GM06990 (cell line): ENCODE data around the gene NOTCH1.

Experiments used
- DNase-seq: peaks from one replicate; pipeline ENCODE4 v3.0.0-alpha.2; 2011; ENCODE audit not compliant: insufficient read length; ENCODE audit errors: extremely low read depth
- H3K27me3 ChIP-seq: replicated peaks from 2 replicates; pipeline ENCODE4 v1.6.0; 2011; ENCODE audit warnings: low read length; ENCODE audit not compliant: control insufficient read depth, insufficient read depth
- H3K36me3 ChIP-seq: 2 replicates; pipeline ENCODE4 v1.5.1; 2011; ENCODE audit warnings: low read length; ENCODE audit not compliant: control insufficient read depth, insufficient read depth
- H3K4me3 ChIP-seq: replicated peaks from 2 replicates; pipeline ENCODE4 v1.5.1; 2011; ENCODE audit warnings: low read depth, mild to moderate bottlenecking, control low read depth, low read length
- TF ChIP-seq, protein P1 (sequence below): IDR thresholded peaks from 2 replicates; pipeline ENCODE4 v1.5.1; 2011; ENCODE audit warnings: low read length, control low read depth, mild to moderate bottlenecking, inconsistent platforms; ENCODE audit not compliant: insufficient read depth, poor library complexity, severe bottlenecking

NOTCH1 gene

GRCh38 chr9:136515276-136515675, 30.6 kb downstream of the NOTCH1 start:
- TF ChIP-seq, protein P1, sequence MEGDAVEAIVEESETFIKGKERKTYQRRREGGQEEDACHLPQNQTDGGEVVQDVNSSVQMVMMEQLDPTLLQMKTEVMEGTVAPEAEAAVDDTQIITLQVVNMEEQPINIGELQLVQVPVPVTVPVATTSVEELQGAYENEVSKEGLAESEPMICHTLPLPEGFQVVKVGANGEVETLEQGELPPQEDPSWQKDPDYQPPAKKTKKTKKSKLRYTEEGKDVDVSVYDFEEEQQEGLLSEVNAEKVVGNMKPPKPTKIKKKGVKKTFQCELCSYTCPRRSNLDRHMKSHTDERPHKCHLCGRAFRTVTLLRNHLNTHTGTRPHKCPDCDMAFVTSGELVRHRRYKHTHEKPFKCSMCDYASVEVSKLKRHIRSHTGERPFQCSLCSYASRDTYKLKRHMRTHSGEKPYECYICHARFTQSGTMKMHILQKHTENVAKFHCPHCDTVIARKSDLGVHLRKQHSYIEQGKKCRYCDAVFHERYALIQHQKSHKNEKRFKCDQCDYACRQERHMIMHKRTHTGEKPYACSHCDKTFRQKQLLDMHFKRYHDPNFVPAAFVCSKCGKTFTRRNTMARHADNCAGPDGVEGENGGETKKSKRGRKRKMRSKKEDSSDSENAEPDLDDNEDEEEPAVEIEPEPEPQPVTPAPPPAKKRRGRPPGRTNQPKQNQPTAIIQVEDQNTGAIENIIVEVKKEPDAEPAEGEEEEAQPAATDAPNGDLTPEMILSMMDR: no peak
- Histone ChIP-seq H3K27me3 (no peaks in the 10 kb centered on the region), H3K4me3 (no peak overlapping the region), H3K36me3 (peaks cover 56% of the 10 kb centered on the region)
- DNase-seq: no peak

- Histone ChIP-seq H3K4me3 (no peak overlapping the region), H3K36me3 (peaks cover 66% of the 10 kb centered on the region), H3K27me3 (no peaks in the 10 kb centered on the region)
- no peak for DNase-seq
- TF ChIP-seq, protein P1: no peak
Measured at GRCh38 chr9:136514022-136514714, 31.7 kb downstream of the NOTCH1 start.

DNA sequence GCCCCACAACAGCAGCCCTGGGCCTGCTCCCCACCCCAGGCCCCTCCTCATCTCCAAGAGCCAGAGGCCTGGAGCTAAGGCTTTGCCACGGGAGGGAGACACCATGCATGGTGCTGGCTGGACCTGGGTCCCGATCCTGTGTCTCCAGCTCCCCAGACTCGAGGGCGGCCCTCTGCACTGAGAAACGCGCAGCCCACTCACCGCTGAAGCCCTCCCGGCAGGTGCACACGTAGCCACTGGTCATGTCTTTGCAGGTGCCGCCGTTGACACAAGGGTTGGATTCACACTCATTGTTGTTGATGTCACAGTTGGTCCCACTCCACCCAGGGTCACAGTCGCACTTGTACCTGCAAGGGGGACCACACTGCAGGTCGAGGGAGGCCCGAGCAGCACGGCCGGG, 32.7 kb downstream of the NOTCH1 start:
- H3K27me3 ChIP-seq: no peaks in the 10 kb centered on the region
- H3K4me3 ChIP-seq: no peak overlapping the region
- peaks cover 67% of the 10 kb centered on the region for H3K36me3 ChIP-seq
- TF ChIP-seq, protein P1: no peak
- DNase-seq: no peak

- peaks cover 69% of the 10 kb centered on the region for H3K36me3 ChIP-seq
- no peaks in the 10 kb centered on the region for H3K27me3 ChIP-seq
- DNase-seq: no peak
- H3K4me3 ChIP-seq: no peak overlapping the region
- TF ChIP-seq, protein P1: no peak
Measured at GRCh38 chr9:136512651-136513071, 33.2 kb downstream of the NOTCH1 start.

GRCh38 chr9:136511670-136512592, 33.9 kb downstream of the NOTCH1 start:
- TF ChIP-seq, protein P1: no peak
- H3K4me3 ChIP-seq: no peak overlapping the region
- peaks cover 72% of the 10 kb centered on the region for H3K36me3 ChIP-seq
- DNase-seq: no peak
- no peaks in the 10 kb centered on the region for H3K27me3 ChIP-seq
